NCI-H526 (cell line): ENCODE measurements around the gene TRMT10B.
A peak's percentile ranks its signal among the peaks of the same experiment; 100 is the strongest.
"Not testable (repeated sequence)": the region's sequence is repeated elsewhere in the genome, so short reads cannot be mapped to it uniquely, and the experiment has no call there.

ENCODE experiments used
- DNase-seq, 2 experiments: peaks; one replicate each; lab custom pipeline; 2025; lab: John Stamatoyannopoulos, UW

TRMT10B gene

DNA sequence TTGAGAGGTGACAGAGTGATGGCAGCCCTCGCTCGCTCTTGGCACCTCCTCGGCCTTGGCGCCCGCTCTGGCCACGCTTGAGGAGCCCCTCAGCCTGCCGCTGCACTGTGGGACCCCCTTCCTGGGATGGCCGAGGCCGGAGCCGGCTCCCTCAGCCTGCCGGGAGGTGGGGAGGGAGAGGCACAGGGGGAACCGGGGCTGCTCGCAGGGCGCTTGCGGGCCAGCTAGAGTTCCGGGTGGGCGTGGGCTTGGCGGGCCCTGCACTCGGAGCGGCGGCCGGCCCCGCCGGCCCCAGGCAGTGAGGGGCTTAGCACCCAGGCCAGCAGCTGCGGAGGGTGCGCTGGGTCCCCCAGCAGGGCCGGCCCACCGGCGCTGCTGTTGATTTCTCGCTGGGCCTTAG lies 1.9 kb upstream of the TRMT10B start:
- DNase-seq, result not testable (repeated sequence)

- not testable (repeated sequence) for DNase-seq
Observed at GRCh38 chr9:37752112-37752511, 1.5 kb upstream of the TRMT10B start.

DNA sequence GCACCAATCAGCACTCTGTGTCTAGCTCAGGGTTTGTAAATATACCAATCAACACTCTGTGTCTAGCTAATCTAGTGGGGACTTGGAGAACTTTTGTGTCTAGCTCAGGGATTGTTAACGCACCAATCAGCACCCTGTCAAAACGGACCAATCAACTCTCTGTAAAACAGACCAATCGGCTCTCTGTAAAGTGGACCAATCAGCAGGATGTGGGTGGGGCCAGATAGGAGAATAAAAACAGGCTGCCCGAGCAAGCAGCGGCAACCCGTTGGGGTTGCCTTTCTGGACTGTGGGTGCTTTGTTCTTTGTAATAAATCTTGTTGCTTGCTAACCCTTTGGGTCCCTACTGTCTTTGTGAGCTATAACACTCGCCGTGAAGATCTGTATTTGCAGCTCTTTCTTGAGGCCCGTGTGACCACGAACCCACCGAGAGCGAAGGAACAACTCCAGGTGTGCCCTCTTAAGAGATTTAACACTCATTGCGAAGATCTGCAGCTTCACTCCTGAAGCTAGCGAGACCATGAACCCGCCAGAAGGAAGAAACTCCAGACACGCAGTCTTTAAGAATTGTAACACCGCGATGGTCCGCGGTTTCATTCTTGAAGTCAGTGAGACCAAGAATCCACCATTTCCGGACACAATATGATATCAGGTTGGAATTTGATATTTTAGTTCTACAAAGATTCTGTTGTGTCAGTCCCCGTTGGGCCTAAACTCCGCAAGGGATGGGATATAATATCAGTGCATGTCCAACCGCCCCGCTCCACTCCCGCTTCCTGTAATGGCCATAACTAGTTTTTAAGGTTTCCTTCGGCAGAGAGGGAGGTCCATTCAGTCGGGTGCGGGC lies 740 bp upstream of the TRMT10B start:
- DNase-seq, result no peak

GRCh38 chr9:37758747-37759146 lies 5.1 kb downstream of the TRMT10B start:
- no peak for DNase-seq

GRCh38 chr9:37760416-37761161 lies 7.0 kb downstream of the TRMT10B start:
- no peak for DNase-seq

GRCh38 chr9:37761511-37761910 lies 7.9 kb downstream of the TRMT10B start:
- no peak for DNase-seq

DNA sequence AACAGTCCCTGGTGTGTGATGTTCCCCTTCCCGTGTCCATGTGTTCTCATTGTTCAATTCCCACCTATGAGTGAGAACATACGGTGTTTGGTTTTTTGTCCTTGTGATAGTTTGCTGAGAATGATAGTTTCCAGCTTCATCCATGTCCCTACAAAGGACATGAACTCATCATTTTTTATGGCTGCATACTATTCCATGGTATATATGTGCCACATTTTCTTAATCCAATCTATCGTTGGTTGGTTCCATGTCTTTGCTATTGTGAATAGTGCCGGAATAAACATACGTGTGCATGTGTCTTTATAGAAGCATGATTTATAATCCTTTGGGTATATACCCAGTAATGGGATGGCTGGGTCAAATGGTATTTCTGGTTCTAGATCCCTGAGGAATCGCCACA lies 11.7 kb downstream of the TRMT10B start:
- not testable (repeated sequence) for DNase-seq

DNA sequence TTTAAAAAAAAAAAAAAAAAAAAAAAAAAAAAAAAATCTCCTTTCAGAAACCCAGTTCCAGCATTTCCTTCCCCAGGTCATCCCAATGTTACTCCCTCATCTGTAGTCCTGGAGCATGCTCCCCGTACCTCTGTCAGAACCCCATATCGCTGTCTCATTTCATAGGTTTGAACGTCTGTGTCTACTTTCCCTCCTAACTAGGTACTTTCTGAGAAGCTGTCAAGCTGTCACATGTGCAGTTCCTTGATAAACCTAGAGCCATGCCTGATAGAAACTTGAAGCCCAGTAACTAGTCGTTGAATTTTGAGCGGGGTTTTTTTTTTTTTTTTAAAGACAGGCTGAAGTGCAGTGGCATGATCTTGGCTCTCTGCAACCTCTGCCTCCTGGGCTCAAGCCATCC lies 15.7 kb downstream of the TRMT10B start:
- DNase-seq, result no peak

DNA sequence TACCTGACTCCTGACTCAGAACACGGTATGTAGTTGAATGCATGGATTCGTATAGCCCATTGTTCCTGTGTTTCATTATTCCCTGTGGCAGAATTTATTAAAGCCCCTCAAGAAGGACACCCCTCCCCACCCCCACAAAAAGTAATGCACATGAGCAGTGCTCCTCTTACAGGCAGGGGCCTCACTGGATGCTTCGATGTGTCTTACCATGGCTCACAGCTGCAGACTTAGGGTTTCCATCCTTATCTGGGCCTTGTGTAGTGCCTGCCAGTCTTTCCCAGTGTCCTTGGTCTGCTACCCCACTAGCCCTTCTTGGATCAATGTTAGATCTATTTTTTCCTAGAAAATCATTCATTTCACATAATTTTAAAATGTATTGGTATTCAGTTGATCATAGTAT lies 16.4 kb downstream of the TRMT10B start:
- no peak for DNase-seq

DNA sequence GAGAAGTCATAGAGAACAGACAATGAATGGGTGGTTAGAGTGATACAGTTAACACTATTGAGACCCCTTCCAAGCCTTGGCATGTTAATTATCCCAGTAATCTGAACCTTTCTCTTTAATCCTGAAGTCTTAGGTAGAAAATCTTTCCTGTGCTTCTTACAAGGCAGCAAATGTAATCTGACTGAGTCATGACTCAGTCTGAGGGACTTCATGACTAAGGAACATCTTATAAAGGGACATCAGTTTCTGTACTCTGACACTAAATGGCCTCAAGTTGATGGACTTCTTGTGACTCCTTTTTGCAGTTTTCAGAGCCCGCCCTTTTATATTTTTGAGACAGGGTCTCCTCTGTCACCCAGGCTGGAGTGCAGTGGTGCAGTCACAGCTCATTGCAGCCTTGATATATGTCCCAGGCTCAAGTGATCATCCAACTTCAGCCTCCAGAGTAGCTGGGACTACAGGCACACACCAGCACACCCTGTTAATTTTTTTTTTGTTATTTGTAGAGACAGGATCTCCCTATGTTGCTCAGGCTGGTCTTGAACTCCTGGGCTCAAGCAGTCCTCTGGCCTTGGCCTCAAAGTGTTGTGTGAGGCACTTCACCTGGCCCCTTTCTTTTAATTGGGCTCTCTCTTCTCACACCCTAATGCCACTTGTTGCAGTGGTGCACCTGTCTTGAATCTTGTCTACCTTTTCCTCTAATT lies 21.8 kb downstream of the TRMT10B start:
- no peak for DNase-seq

DNA sequence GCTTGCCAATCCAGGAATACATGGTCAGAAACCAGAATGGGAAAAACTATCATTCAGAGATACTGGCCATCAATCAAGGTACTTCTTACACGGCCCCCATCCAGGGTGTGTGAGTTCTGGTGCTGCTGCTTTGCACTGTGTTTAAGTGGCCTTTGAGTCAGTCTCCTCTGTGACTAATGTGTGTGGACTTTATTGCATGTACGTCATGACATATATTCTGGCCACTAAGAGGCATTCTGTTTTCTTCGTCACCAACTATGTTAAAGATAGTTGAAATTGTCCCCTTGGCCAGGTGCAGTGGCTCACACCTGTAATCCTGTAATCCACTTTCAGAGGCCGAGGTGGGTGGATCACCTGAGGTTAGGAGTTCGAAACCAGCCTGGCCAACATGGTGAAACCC lies 22.7 kb downstream of the TRMT10B start:
- DNase-seq, result no peak

DNA sequence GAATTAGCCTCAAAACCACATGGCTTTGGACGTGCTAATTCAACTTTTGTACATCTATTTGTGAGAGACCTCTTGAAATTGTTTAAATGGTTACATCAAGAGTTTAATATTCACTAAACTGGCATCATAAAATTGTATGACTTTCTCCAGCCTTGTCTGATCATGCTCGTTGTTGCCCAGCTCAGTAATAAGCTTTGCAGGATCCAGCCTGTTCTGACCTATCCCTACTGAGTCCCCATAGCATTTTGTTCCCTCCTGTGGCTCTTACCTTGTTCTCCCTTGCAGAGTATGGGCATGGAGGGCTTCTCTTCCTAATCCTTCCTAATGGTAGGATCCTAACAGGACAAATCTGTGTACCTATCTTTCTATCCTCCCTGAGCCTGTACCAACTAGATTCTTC lies 24.9 kb downstream of the TRMT10B start:
- DNase-seq, result no peak

GRCh38 chr9:37784291-37784615 lies 30.6 kb downstream of the TRMT10B start:
- DNase-seq, result peak in 1 of 2 experiments; percentile 38

- DNase-seq, result peak; percentile 82 to 94
Observed at GRCh38 chr9:37784616-37785483, 31.2 kb downstream of the TRMT10B start, which contains the start of gene EXOSC3. Gene EXOSC3, minus strand, starts transcription at chr9:37785064. Its CDS starts 20 bp downstream, at chr9:37785044.

DNA sequence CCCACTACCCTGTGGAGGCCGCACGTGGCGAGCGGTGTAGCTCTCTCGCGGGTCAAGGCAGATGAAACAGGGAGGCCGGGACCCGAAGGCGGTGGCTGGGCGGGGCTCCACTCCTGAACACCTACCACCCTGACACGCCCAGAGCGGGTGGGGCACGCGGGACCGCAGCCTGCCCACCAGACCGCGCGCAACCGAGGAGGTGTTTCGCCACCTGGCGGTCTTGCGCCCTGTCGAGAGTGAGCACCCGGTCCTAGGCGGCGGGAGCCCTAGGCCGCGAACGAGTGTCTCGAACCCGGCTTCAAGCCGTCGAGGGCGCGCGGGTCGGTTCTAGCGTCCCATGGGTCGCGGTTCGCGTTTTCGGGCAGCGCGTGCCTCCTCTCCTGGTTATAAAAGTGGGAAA lies 33.5 kb downstream of the TRMT10B start:
- no peak for DNase-seq

- no peak for DNase-seq
Observed at GRCh38 chr9:37788332-37788731, 34.7 kb downstream of the TRMT10B start.

GRCh38 chr9:37790096-37790495 lies 36.5 kb downstream of the TRMT10B start:
- no peak for DNase-seq

- no peak for DNase-seq
Observed at GRCh38 chr9:37792122-37792521, 38.5 kb downstream of the TRMT10B start.

DNA sequence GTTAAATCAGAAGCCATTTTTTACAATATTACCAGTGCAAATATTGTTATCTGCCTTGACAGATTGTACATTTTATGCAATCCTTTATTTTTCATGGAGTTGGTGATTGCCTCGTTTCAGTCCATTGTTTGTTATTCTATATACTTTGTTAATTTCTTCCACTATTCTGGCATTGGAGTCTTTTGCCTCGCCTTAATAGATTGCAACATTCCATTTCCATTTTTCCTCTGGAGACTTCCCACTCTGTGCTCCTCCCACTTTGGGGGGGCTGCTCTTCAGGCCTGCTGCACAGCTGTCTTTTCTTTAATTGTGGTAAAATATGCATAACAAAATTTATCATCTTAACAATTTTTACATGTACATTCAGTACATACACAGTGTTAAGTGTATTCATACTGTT lies 42.6 kb downstream of the TRMT10B start:
- no peak for DNase-seq

DNA sequence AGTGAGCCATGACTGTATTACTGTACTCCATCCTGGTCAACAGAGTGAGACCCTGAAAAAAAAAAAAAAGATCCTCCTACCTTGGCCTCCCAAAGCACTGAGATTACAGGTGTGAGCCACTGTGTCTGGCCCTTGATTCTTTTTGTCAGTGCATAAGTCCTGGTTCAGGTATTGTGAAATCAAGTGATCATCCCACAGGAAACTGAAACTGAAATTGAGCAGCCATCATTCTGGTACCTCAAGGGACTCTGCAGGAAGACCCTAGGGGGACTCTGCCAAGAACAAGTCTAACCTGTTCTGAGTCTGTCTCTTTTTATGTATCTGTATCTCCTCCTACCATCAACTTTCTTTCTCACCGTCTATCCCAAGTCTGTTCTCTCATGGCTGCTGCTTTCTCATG lies 45.1 kb downstream of the TRMT10B start:
- no peak for DNase-seq

- peak; percentile 63 to 92 for DNase-seq
Observed at GRCh38 chr9:37800631-37801286, 47.2 kb downstream of the TRMT10B start, which contains the start of gene DCAF10. Gene DCAF10, plus strand, starts transcription at chr9:37800797. Its CDS starts 70 bp downstream, at chr9:37800867.
